Small intestine (tissue), 7 donors: ENCODE data around the gene ATAD3A. TPM values are rescaled to one million over a fixed set of nuclear protein-coding genes. Genes with fewer than 3 reads are reported as not detected.

Experiments
- DNase-seq, 2 donors: peaks; one replicate each; pipeline versions ENCODE4 v3.0.0 to v3.0.0-alpha.2; 2013
- FAIRE-seq: peaks from 2 replicates; lab custom pipeline; 2012; peaks lifted over from hg19 to GRCh38; lab: Jason Lieb, UNC
- H3K27ac ChIP-seq, 3 donors: one replicate each; pipeline ENCODE4 v1.5.1; 2013; ENCODE audit warnings: low read length in 2 of 3, mild to moderate bottlenecking in 2 of 3, control low read depth in 1 of 3, inconsistent platforms in 1 of 3, low read depth in 1 of 3, moderate library complexity in 1 of 3
- H3K27me3 ChIP-seq, 3 donors: one replicate each; pipeline ENCODE4 v1.6.1; 2013; ENCODE audit warnings: low read length in 3 of 3, inconsistent platforms in 1 of 3; ENCODE audit not compliant: control insufficient read depth in 3 of 3, insufficient read depth in 3 of 3
- H3K36me3 ChIP-seq, 3 donors: one replicate each; pipeline ENCODE4 v1.6.1; 2013; ENCODE audit warnings: low read length in 3 of 3, inconsistent platforms in 1 of 3, low read depth in 1 of 3, mild to moderate bottlenecking in 1 of 3, moderate library complexity in 1 of 3; ENCODE audit not compliant: control insufficient read depth in 3 of 3, insufficient read depth in 2 of 3
- H3K4me1 ChIP-seq, 3 donors: one replicate each; pipeline ENCODE4 v1.6.1; 2013; ENCODE audit warnings: low read length in 2 of 3, inconsistent platforms in 1 of 3, low read depth in 1 of 3, mild to moderate bottlenecking in 1 of 3, moderate library complexity in 1 of 3; ENCODE audit not compliant: control insufficient read depth in 3 of 3, insufficient read depth in 2 of 3
- H3K4me3 ChIP-seq, 3 donors: one replicate each; pipeline ENCODE4 v1.5.1; 2013; ENCODE audit warnings: low read length in 3 of 3, control low read depth in 1 of 3, inconsistent platforms in 1 of 3, low read depth in 1 of 3, mild to moderate bottlenecking in 1 of 3, moderate library complexity in 1 of 3
- H3K9me3 ChIP-seq, 2 donors: one replicate each; pipeline ENCODE4 v1.6.1; 2013; ENCODE audit warnings: low read depth in 1 of 2, low read length in 1 of 2; ENCODE audit not compliant: control insufficient read depth in 2 of 2, insufficient read depth in 1 of 2
- WGBS, 3 donors: extraction: QIAGEN DNeasy Blood & Tissue Kit; methylation state at CpG; one replicate each; pipeline ENCODE4 v1.1.7; 2013; 5-methylcytosine and 5-hydroxymethylcytosine counted together
- polyA plus RNA-seq, 4 donors: library from polyadenylated mRNA; stranded (reverse) in 3 of 4; unstranded in 1 of 4; fragments of 200-250 nt in 3 of 4; fragments of 120-200 nt in 1 of 4; gene quantifications; one replicate each; pipeline versions ENCODE4 v1.2.1 to v1.2.3, GENCODE V29; 2013
- donor health status: healthy with polysubstance abuse.
- donor health status: control.
- donor health status: control.
- donor health status: Bipolar disorder and iron deficiency.
- donor health status: healthy.

ATAD3A gene
- polyA plus RNA-seq, 4 donors, result 16.8 to 42.1 (median 25.0) TPM

DNA sequence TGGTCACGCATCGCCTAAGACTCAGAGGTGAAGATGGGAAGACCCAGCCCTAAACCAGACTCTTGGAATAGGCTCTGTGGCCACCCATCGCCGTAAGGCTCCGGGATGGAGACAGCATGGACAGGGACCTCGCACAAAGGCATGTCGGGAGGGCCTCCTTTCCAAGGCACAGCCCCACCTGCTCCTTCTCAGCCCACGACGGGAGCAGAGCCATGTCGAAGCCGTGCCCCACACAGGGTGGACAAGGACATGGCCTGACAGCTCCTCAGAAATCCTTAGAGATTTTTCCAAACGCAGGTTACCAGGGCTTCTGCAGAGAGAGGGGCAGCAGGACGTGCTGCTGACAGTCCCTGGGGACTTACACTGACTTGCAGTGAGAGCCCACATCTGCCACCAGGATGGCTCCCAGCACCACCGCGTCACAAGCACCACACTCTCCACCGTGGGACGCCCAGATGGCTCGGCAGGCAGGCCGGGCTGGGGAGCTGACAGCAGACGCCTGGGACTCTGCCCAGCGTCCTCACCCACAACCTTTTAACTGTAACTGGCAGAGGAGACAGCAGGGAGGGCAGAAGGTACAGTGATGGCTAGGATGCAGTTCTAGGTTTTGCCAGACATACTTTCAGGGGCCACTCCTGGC is 50.7 kb downstream of the ATAD3A start:
- no peak overlapping the region for H3K4me3 ChIP-seq
- H3K9me3 ChIP-seq, result no peaks in the 10 kb centered on the region
- no peak overlapping the region for H3K27ac ChIP-seq
- H3K4me1 ChIP-seq, result no peaks in the 10 kb centered on the region
- DNase-seq (no peak), FAIRE-seq (no peak)
- peaks cover 0 to 83% (median 17%) of the 10 kb centered on the region in 3 donors for H3K36me3 ChIP-seq
- no peaks in the 10 kb centered on the region for H3K27me3 ChIP-seq
- WGBS, 3 donors, result 92 to 94% (median 92%) methylated on average over 21 of the region's 21 CpGs

DNA sequence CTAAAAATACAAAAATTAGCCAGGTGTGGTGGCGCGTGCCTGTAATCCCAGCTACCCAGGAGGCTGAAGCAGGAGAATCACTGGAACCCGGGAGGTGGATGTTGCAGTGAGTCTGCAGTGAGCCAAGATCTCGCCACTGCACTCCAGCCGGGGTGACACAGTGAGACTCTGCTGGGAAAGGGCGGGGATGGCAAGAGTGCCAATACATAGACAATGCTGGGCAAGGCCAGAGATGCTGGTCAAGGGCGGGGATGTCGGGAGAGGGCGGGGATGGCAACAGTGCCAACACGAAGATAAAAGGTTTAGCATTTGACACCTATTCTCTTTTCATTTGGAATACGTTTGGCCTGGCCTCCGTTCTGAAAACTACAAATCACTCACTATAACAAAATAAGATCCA is 51.7 kb downstream of the ATAD3A start:
- no peaks in the 10 kb centered on the region for H3K27me3 ChIP-seq
- no peak overlapping the region for H3K4me3 ChIP-seq
- FAIRE-seq (no peak), DNase-seq (no peak)
- no peaks in the 10 kb centered on the region for H3K9me3 ChIP-seq
- H3K4me1 ChIP-seq, result no peaks in the 10 kb centered on the region
- WGBS, 3 donors, result 90 to 94% (median 92%) methylated on average over 12 of the region's 12 CpGs
- H3K36me3 ChIP-seq, result peaks cover 0 to 90% (median 17%) of the 10 kb centered on the region in 3 donors
- H3K27ac ChIP-seq, result no peak overlapping the region

DNA sequence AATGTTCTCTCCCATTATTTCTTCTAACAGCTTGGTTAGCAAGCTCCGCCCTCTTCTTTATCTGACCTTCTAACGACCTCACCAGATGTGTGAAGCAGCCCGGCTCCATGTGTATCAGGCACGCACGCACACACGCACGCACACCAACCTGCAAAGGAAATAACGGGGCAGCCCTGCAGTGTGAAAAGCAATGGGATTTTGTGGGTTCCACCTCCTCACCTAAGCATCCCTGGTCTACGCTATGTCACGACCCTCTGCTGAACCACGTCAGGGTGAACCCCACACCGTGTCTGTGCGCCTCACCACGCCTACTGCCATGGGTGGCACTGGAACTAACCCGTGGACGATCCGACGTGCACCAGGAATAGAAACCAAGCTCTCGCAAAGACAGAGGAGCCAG is 52.3 kb downstream of the ATAD3A start:
- H3K27ac ChIP-seq, result no peak overlapping the region
- H3K36me3 ChIP-seq, result peaks cover 0 to 90% (median 17%) of the 10 kb centered on the region in 3 donors
- no peak for FAIRE-seq
- H3K9me3 ChIP-seq, result no peaks in the 10 kb centered on the region
- no peak for DNase-seq
- H3K4me1 ChIP-seq, result no peaks in the 10 kb centered on the region
- no peaks in the 10 kb centered on the region for H3K27me3 ChIP-seq
- 88 to 90% (median 89%) methylated on average over 19 of the region's 19 CpGs for WGBS, 3 donors
- H3K4me3 ChIP-seq, result no peak overlapping the region

DNA sequence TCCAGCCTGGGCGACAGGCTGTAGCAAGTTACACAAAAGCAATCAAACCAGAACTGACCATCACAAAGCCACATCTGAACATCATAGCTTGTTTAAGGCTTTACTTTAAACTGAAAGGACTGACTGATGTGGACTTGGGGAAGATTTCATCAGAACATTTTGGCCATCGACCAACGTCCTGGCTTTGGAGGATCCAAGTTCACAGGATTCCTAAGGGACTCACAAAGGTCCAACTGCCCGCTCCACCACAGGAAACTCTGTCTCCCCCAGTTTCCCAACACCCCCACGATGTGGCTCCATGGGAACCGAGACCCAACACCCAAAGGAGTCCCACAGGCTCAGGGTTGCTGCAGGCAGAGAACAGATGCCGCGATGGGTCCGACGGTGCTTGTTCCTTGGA is 53.4 kb downstream of the ATAD3A start:
- no peaks in the 10 kb centered on the region for H3K27me3 ChIP-seq
- peaks cover 0 to 88% (median 17%) of the 10 kb centered on the region in 3 donors for H3K36me3 ChIP-seq
- no peak overlapping the region for H3K27ac ChIP-seq
- no peak overlapping the region for H3K4me3 ChIP-seq
- H3K9me3 ChIP-seq, result no peaks in the 10 kb centered on the region
- H3K4me1 ChIP-seq, result no peaks in the 10 kb centered on the region
- 93 to 97% (median 93%) methylated on average over 10 of the region's 10 CpGs for whole genome bisulfite sequencing, 3 donors
- FAIRE-seq (no peak), DNase-seq (no peak)

DNA sequence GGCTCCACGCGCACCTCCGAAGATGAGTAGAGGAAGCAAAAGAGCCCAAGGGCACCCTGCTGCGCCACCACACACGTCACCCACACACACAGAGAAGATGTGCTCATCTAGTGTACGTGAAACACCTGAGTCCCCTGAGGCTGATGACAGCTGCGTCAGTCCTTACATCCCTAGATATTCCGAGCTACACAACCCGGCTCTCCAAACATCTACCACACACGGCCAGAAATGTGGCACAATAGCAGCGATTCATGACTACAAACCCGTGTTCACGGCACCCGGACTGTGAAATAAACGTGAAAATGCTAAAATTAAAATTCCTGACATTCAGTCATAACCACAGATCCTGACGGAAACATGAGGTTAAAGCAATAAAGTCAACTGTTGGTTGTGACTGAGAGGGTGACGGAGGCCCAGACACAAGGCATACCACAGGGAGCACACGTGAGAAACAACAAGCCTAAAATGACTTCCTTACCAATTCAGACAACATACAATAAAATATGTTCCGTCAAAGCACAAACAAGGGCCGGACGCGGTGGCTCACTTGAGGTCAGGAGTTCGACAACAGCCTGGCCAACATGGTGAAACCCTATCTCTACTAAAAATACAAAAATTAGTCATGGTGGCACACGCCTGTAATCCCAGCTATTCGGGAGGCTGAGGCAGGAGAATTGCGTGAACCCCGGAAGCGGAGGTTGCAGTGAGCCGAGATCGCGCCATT is 55.4 kb downstream of the ATAD3A start:
- Histone ChIP-seq H3K9me3 (no peaks in the 10 kb centered on the region), H3K27me3 (no peaks in the 10 kb centered on the region), H3K27ac (no peak overlapping the region), H3K4me1 (no peaks in the 10 kb centered on the region), H3K4me3 (no peak overlapping the region), H3K36me3 (peaks cover 0 to 88% (median 11%) of the 10 kb centered on the region in 3 donors)
- WGBS, 3 donors, result 88 to 90% (median 89%) methylated on average over 31 of the region's 31 CpGs
- DNase-seq (no peak), FAIRE-seq (no peak)

DNA sequence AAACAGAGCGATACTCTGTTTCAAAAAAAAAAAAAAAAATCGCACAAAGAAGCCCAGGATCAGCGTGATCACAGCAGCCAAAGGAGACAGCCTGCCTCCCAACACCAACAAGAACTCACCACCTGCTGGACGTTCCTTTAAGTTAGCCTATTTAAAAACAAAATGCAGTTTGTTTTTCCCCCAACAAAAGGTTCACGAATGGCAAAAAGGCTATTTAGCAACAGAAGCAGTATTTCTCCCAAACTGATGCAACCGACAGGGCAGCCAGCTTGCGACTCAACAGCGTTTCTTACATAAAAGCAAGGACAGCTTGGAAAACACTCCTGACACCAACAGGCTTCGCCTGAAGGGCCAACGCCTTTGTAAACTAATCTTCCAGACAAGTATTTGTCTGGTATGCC is 55.9 kb downstream of the ATAD3A start:
- H3K27ac ChIP-seq, result no peak overlapping the region
- WGBS, 3 donors, result 62 to 80% (median 77%) methylated on average over 10 of the region's 10 CpGs
- H3K36me3 ChIP-seq, result peaks cover 0 to 86% (median 10%) of the 10 kb centered on the region in 3 donors
- H3K9me3 ChIP-seq, result no peaks in the 10 kb centered on the region
- FAIRE-seq, result no peak
- DNase-seq, result no peak
- H3K27me3 ChIP-seq, result no peaks in the 10 kb centered on the region
- peaks cover 0 to 4% (median 0%) of the 10 kb centered on the region in 3 donors for H3K4me1 ChIP-seq
- no peak overlapping the region for H3K4me3 ChIP-seq

DNA sequence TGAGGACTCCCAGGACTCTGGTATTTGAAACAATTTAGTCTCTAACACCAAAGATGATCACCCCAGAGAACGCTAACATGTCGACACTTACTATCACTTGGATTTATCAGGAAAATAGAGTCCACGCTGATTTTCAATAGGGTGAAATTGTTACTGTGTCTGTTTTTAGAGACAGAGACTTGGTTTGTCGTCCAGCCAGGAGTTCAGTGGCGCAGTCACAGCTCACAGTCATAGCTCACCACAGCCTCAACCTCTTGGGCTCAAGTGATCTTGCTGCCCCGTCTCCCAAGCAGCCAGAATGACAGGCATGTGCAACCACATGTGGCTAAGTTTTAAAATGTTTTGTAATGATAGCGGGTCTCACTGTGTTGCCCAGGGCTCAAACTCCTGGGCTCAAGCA is 57.4 kb downstream of the ATAD3A start:
- DNase-seq (no peak), FAIRE-seq (no peak)
- peaks cover 0 to 78% (median 4%) of the 10 kb centered on the region in 3 donors for H3K36me3 ChIP-seq
- no peak overlapping the region for H3K4me3 ChIP-seq
- no peaks in the 10 kb centered on the region for H3K27me3 ChIP-seq
- H3K4me1 ChIP-seq, result peaks cover 0 to 5% (median 4%) of the 10 kb centered on the region in 3 donors
- no peak overlapping the region for H3K27ac ChIP-seq
- 80 to 86% (median 86%) methylated on average over 7 of the region's 7 CpGs for WGBS, 3 donors
- H3K9me3 ChIP-seq, result no peaks in the 10 kb centered on the region

DNA sequence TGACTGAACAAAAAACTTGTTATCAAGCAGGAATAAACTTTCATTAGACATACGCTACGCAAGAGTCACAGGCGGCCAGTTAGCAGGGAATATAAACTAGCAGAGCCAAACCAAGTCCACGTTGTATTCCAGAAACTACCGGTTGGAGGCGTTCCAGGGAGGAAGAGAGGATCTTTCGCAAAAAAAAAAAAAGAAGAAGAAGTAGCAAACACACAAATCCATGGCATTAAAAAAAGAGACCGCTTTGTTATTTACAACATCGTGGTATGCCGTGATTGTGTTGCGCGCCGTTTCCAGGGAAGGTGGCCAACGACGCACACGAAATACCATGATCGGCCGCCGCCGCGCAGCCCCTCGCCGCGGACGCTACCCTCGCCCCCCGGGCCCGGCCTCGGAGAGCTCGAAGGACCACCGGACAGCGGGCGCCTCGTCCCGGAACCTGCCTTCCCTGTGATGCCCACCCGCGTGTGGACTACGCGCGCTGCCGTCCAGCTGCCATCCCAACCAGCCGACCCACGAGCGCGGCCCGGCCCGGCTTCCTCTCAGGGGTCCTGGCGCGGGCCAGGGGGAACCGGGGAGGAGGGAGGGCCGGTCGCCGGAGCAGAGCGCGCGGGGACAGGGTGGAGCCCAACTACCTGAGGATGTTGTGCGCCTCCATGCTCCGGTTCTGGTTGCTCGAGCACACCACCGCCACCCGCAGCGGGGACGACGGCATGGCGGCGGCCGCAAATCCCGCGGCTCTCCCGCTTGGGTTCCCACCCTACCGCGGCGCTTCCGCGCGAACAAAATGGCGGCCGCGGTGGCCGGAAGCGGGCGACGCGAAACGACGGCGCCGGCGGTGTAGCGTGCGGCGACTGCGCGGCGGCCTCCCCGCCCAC is 62.1 kb downstream of the ATAD3A start:
- WGBS, 3 donors, result 0 to 1% (median 0%) methylated on average over 54 to 96 of the region's 96 CpGs
- FAIRE-seq (no peak), DNase-seq (peak; percentile 64 to 73)
- peak overlapping the region; percentile 87 to 97 (median 88) for H3K4me3 ChIP-seq
- no peaks in the 10 kb centered on the region for H3K9me3 ChIP-seq
- peaks cover 4 to 26% (median 6%) of the 10 kb centered on the region in 3 donors for H3K4me1 ChIP-seq
- peak overlapping the region; percentile 97 to 99 (median 99) for H3K27ac ChIP-seq
- peaks cover 0 to 39% (median 0%) of the 10 kb centered on the region in 3 donors for H3K36me3 ChIP-seq
- no peaks in the 10 kb centered on the region for H3K27me3 ChIP-seq
